DOHH2 (cell line): ENCODE results near the gene CCDC85B.

Source experiments
- EZH2phosphoT487 ChIP-seq: fragments of 200-600 bp; sonication (generic); IDR thresholded peaks from 2 replicates; pipeline ENCODE4 v1.6.1; 2017; ENCODE audit warnings: borderline replicate concordance, mild to moderate bottlenecking, antibody characterized with exemption, low read length, moderate library complexity, mixed read lengths
- TF ChIP-seq, protein P1 (sequence below): fragments of 200-600 bp; sonication (generic); IDR thresholded peaks from one replicate; pipeline ENCODE4 v1.5.1; 2014; ENCODE audit warnings: antibody characterized with exemption, mild to moderate bottlenecking, low read depth, low read length; ENCODE audit not compliant: poor library complexity, severe bottlenecking

DNA sequence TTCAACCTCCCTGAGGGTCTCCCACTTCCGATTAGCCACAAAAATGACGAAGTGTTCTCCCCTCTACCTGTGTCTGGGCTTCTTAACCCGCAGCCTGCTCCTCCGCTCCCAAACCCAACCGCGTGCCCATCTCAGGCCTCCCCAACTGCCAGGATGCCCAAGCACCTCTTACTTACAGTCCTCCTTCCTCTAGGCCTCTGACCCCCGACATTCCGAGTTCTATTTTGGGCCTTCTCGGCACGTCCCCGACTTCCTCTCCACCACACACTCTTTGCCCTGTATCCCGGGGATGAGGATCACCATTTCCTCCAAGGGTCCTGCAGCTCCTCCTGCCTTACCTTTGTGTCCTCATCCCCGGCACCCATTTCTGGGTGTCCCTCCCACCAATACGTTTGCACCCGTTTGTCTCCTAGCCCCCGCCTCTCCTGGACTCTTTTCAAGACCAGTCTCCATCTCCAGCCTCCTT lies 30.6 kb upstream of the CCDC85B start:
- TF ChIP-seq, protein P1, sequence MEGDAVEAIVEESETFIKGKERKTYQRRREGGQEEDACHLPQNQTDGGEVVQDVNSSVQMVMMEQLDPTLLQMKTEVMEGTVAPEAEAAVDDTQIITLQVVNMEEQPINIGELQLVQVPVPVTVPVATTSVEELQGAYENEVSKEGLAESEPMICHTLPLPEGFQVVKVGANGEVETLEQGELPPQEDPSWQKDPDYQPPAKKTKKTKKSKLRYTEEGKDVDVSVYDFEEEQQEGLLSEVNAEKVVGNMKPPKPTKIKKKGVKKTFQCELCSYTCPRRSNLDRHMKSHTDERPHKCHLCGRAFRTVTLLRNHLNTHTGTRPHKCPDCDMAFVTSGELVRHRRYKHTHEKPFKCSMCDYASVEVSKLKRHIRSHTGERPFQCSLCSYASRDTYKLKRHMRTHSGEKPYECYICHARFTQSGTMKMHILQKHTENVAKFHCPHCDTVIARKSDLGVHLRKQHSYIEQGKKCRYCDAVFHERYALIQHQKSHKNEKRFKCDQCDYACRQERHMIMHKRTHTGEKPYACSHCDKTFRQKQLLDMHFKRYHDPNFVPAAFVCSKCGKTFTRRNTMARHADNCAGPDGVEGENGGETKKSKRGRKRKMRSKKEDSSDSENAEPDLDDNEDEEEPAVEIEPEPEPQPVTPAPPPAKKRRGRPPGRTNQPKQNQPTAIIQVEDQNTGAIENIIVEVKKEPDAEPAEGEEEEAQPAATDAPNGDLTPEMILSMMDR: no peak
- TF ChIP-seq EZH2phosphoT487: no peak
